HG03064 (cell line): ENCODE measurements around the gene RNU5B-1.
"Not testable (repeated sequence)": the region's sequence is repeated elsewhere in the genome, so short reads cannot be mapped to it uniquely, and the experiment has no call there.

ENCODE experiments used
- ATAC-seq: cut with Tn5 transposase; IDR thresholded peaks from one replicate; pipeline ENCODE4 v1.9.1; 2021; ENCODE audit warnings: low read depth; ENCODE audit not compliant: unreplicated experiment

Gene RNU5B-1

GRCh38 chr15:65339920-65340319 is 35.4 kb downstream of the RNU5B-1 start:
- ATAC-seq: no peak

DNA sequence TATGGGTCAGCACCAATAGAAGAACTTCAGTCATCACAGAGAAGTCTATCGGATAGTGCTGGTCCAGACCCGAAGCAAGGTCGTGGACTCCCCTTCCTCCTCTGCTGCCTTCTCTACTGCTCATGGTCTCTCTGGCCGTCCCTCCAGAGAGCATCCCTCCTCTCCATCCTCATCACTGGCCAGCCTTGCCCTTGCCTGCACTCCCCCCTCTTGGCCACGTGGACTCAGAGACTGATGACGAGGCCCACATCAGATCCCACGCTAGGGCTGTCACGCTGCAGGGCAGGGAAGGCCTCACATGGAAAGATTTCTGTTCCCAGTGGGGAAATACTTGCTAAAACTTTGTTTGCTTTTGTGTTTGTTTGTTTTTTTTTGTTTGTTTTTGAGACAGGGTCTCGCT is 38.0 kb downstream of the RNU5B-1 start:
- ATAC-seq: no peak

- no peak for ATAC-seq
These were observed 39.0 kb downstream of the RNU5B-1 start for GRCh38 chr15:65343374-65343981.

DNA sequence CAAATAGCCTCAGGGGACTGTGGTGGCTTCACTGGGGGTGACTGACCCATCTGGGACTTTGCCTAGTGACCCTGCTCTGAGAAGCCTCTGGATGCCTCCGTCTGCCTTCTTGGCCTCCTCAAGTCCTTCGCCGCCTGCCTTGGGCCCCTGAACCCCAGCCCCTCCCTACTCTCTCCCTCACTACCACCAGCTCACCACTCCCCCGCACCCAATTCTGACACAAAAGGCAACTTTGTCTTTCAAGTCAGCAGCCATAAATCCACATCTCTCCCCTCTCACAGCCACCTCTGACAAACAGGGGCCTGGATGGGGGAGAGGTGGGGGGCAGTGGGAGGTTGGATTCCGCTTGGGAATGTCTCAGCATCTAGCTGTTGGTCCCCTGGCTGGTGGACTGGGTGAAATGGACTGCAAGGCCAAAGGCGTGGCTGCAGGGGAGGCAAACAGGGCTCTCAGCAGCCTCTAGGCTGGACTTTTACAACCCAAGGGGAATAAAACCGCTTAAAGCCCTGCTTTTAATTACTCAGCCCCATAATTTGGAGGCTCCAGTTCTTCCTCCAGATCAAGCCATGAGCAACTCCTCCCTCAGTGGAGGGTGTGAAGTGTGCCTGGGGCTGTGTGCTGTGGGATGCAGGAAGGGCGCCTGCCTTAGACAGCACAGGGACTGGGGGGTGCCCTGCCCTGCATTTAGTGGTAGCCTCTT is 39.9 kb downstream of the RNU5B-1 start:
- no peak for ATAC-seq

- ATAC-seq: no peak
These were observed 40.4 kb downstream of the RNU5B-1 start for GRCh38 chr15:65344914-65345275.

DNA sequence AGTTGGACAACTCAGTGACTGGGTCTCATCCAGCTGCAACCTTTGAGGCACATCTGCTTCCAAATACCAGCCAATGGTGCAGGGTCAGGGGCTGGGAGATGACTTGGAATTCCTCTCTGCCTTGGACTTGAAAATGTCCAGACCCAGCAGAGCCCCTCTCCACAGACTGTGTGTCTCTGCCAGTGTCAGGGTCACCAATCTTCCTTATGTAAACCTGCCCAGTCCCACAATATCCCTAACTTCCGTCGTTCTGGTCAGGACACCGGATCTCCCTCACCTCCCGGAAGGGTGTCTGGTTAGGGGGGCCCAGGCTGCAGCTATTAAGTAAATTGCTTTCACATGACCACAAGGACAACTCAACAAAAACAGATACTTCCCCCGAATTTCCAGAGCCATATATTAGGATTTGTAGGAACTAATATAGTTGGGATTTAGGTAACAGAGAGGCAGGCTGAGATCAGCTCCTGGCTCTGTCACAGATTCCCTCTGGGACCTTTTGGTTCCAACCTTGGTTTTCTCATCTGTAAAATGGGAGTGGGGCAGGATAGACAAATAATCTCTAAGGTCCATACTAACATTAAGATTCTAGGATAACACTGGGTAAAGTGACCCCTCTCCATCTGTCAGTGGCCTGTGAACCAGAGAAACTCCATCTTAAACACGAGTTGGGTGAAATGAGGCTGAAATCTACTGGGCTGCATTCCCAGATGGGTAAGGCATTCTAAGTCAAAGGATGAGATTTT is 42.5 kb downstream of the RNU5B-1 start:
- ATAC-seq: no peak

DNA sequence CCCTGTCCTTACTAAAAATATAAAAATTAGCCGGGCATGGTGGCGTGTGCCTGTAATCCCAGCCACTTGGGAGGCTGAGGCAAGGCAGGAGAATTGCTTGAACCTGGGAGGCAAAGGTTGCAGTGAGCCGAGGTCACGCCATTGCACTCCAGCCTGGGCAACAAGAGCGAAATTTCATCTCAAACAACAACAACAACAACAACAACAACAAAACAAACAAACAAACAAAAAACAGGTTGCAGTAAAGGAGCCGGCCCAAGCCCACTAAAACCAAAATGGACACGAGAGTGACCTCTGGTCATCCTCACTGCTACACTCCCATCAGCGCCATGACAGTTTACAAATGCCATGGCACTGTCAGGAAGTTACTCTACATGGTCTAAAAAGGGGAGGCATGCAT is 43.3 kb downstream of the RNU5B-1 start:
- ATAC-seq: not testable (repeated sequence)

DNA sequence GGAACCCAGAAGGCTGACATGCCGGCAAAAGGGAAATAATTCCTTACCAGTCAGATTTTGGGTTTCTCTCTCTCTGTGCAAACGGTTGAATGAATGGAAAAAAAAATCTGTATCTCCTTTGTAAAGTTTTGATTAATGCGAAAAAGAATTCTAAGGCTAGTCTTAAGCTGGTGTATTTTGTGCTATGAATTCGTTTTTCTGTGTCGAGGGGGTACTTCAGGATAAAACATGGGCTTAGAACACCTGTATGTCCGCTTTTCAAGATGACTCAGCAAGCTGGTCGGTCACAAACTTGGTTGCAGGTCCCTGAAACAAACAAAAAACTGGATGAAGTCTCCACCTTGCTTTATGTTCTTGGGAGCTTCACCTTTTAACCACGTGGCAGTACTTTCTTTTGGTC is 44.9 kb downstream of the RNU5B-1 start:
- no peak for ATAC-seq

- ATAC-seq: not testable (repeated sequence)
These were observed 47.5 kb downstream of the RNU5B-1 start for GRCh38 chr15:65351972-65352371.
